Activated effector memory CD4-positive, alpha-beta T cell treated with anti-CD3 and anti-CD28 coated beads, Interleukin-2, amount 50 U/mL, for 16 hours (primary cell): ENCODE results near the gene UBL3.

Experiments
- DNase-seq: peaks from one replicate; pipeline ENCODE4 v3.0.0-alpha.2; 2020

Gene UBL3

GRCh38 chr13:29753618-29754472, 96.6 kb downstream of the UBL3 start:
- DNase-seq = no peak

- no peak for DNase-seq
Measured at GRCh38 chr13:29752175-29752574, 98.2 kb downstream of the UBL3 start.

- no peak for DNase-seq
Measured at GRCh38 chr13:29750183-29750530, 100.3 kb downstream of the UBL3 start.

GRCh38 chr13:29749401-29750182, 100.8 kb downstream of the UBL3 start:
- DNase-seq = no peak

GRCh38 chr13:29748097-29748496, 102.3 kb downstream of the UBL3 start:
- DNase-seq = no peak

GRCh38 chr13:29746148-29746677, 104.2 kb downstream of the UBL3 start:
- DNase-seq = no peak

- no peak for DNase-seq
Measured at GRCh38 chr13:29745704-29746103, 104.7 kb downstream of the UBL3 start.

- DNase-seq = no peak
Measured at GRCh38 chr13:29743201-29743786, 107.1 kb downstream of the UBL3 start.

GRCh38 chr13:29740961-29741360, 109.5 kb downstream of the UBL3 start:
- no peak for DNase-seq

- DNase-seq = no peak
Measured at GRCh38 chr13:29737061-29737460, 113.4 kb downstream of the UBL3 start.

- no peak for DNase-seq
Measured at GRCh38 chr13:29733147-29733611, 117.2 kb downstream of the UBL3 start.

GRCh38 chr13:29730253-29730652, 120.2 kb downstream of the UBL3 start:
- no peak for DNase-seq

GRCh38 chr13:29722415-29722814, 128.0 kb downstream of the UBL3 start:
- DNase-seq = no peak

GRCh38 chr13:29721766-29722165, 128.7 kb downstream of the UBL3 start:
- no peak for DNase-seq

GRCh38 chr13:29718694-29719093, 131.7 kb downstream of the UBL3 start:
- no peak for DNase-seq

GRCh38 chr13:29716493-29716892, 133.9 kb downstream of the UBL3 start:
- no peak for DNase-seq
